ENCODE data around the gene SORL1. TPM values are rescaled to one million over a fixed set of nuclear protein-coding genes. Genes with fewer than 3 reads are reported as not detected.

SORL1 gene
- total and polyA plus RNA-seq, 2 of the 8 experiments (the other 6 are each of a cell fraction or from before 2014, with no cell fraction given): 38.1 to 65.5 TPM

- no peaks in the 10 kb centered on the region for H3K79me1 ChIP-seq (ENCODE audit: low read depth, low read length)
- no peak for DNase-seq (ENCODE audit: low read depth in 1 of 2, low spot score in 2 of 2)
- H3K4me2 ChIP-seq (ENCODE audit: insufficient read depth in 1 of 2, low read depth in 2 of 2, low read length in 2 of 2): no peak overlapping the region
- no peak overlapping the region for H4K5ac ChIP-seq (ENCODE audit: insufficient read length, low read depth, low read length)
- WGBS, 2 experiments (ENCODE audit: extremely low coverage in 1 of 2, insufficient coverage in 1 of 2, insufficient read length in 1 of 2, insufficient replicate concordance in 2 of 2, low coverage in 1 of 2, low lambda C conversion rate in 2 of 2, missing lambda C conversion rate in 1 of 2): 77% methylated on average over 2 of the region's 2 CpGs; no CpG with 5 or more reads in 1 of the 2 experiments
- no peak overlapping the region for H3K4ac ChIP-seq (replicated peaks; ENCODE audit: insufficient read length, low read depth, low read length)
- no peak for FAIRE-seq
- H4K8ac ChIP-seq (ENCODE audit: extremely low read depth, insufficient read depth, low read length): no peak overlapping the region
- H3K36me3 ChIP-seq (ENCODE audit: control insufficient read depth in 2 of 4, insufficient read depth in 4 of 4, low read length in 3 of 4): peaks cover 3 to 51% (median 21%) of the 10 kb centered on the region in 4 experiments; a peak in 5 of 8 replicates
- no peak overlapping the region for H2BK15ac ChIP-seq (ENCODE audit: low read length)
- H3K27me3 ChIP-seq (replicated peaks in 1 of 4; ENCODE audit: control insufficient read depth in 3 of 4, extremely low read depth in 1 of 4, insufficient read depth in 3 of 4, low read length in 3 of 4): no peaks in the 10 kb centered on the region
- H3K23ac ChIP-seq (ENCODE audit: insufficient read length): no peak overlapping the region
- no peak overlapping the region for H3K56ac ChIP-seq (replicated peaks; ENCODE audit: insufficient read length, low read depth, low read length)
- H3K27ac ChIP-seq (ENCODE audit: low read depth, low read length): no peak overlapping the region
- H3K14ac ChIP-seq (ENCODE audit: insufficient read length): no peak overlapping the region
- H2AK5ac ChIP-seq (ENCODE audit: low read depth, low read length): no peak overlapping the region
- no peak overlapping the region for H2BK5ac ChIP-seq (ENCODE audit: low read depth, low read length)
- H3K4me3 ChIP-seq (ENCODE audit: extremely low read depth in 1 of 4, insufficient read depth in 2 of 4, low read depth in 3 of 4, low read length in 4 of 4): no peak overlapping the region
- no peak overlapping the region for H3K18ac ChIP-seq (ENCODE audit: extremely low read depth, low read length)
- H4K91ac ChIP-seq (replicated peaks; ENCODE audit: insufficient read length, low read length): no peak overlapping the region
- no peaks in the 10 kb centered on the region for H3K23me2 ChIP-seq (ENCODE audit: low read depth, low read length)
- no peak overlapping the region for H2BK20ac ChIP-seq (ENCODE audit: low read length)
- H3K79me2 ChIP-seq (ENCODE audit: control insufficient read depth in 1 of 2, insufficient read depth in 2 of 2, low read length in 2 of 2): no peaks in the 10 kb centered on the region
- no peak overlapping the region for H2BK120ac ChIP-seq (replicated peaks; ENCODE audit: low read depth, low read length)
- H2BK12ac ChIP-seq (ENCODE audit: low read depth, low read length): no peak overlapping the region
- H3K9ac ChIP-seq (replicated peaks in 1 of 4; ENCODE audit: extremely low read depth in 1 of 4, low read depth in 3 of 4, low read length in 3 of 4): no peak overlapping the region
- H2AFZ ChIP-seq (ENCODE audit: low read length): no peak overlapping the region
- POLR2A ChIA-PET (ENCODE audit: partially characterized antibody): no interaction called here
- H4K20me1 ChIP-seq (replicated peaks in 1 of 2; ENCODE audit: control insufficient read depth in 1 of 2, insufficient read depth in 2 of 2, low read length in 2 of 2): no peaks in the 10 kb centered on the region
- CTCF ChIA-PET (ENCODE audit: partially characterized antibody): interaction anchor here (0.9 kb wide), 1 partner anchor 39 kb away, joined by 4 read pairs; no protein-coding TSS in a partner anchor
- peaks cover 0 to 4% (median 0%) of the 10 kb centered on the region in 4 experiments; a peak in 1 of 7 replicates for H3K4me1 ChIP-seq (replicated peaks in 1 of 4; ENCODE audit: control insufficient read depth in 3 of 4, insufficient read depth in 4 of 4, low read length in 3 of 4)
- no peaks in the 10 kb centered on the region for H3K9me3 ChIP-seq (ENCODE audit: insufficient read depth in 2 of 2, low read depth in 1 of 2, low read length in 1 of 2)
- TF ChIP-seq KDM4A (IDR thresholded peaks at IDR 0.05; ENCODE audit: low read depth, low read length, severe bottlenecking): no peak
These were observed 48.2 kb downstream of the SORL1 start for GRCh38 chr11:121500275-121500674.

Measured in H1 (cell line).